ENCODE results near the gene DUSP3.

The DUSP3 gene

GRCh38 chr17:43768382-43768781 is 10.4 kb downstream of the DUSP3 start:
- DNase-seq: no peak

- DNase-seq: no peak
Measured at GRCh38 chr17:43767713-43768059, 11.1 kb downstream of the DUSP3 start.

- DNase-seq: no peak
Measured at GRCh38 chr17:43767053-43767712, 11.6 kb downstream of the DUSP3 start.

GRCh38 chr17:43766413-43767052 is 12.2 kb downstream of the DUSP3 start:
- peak; percentile 56 for DNase-seq

- DNase-seq: peak; percentile 92
Measured at GRCh38 chr17:43760254-43760852, 18.4 kb downstream of the DUSP3 start.

GRCh38 chr17:43759836-43760235 is 18.9 kb downstream of the DUSP3 start:
- DNase-seq: no peak

- DNase-seq: no peak
Measured at GRCh38 chr17:43758497-43759174, 20.1 kb downstream of the DUSP3 start, which contains the start of gene SOST. TSS of gene SOST (minus strand) at chr17:43758791. CDS start at chr17:43758741, 50 bp downstream.

GRCh38 chr17:43758086-43758485 is 20.7 kb downstream of the DUSP3 start:
- no peak for DNase-seq

GRCh38 chr17:43757171-43757660 is 21.6 kb downstream of the DUSP3 start:
- DNase-seq: no peak

GRCh38 chr17:43756201-43756600 is 22.6 kb downstream of the DUSP3 start:
- peak; percentile 15 for DNase-seq

- DNase-seq: peak; percentile 89
Measured at GRCh38 chr17:43755389-43755875, 23.3 kb downstream of the DUSP3 start.

- no peak for DNase-seq
Measured at GRCh38 chr17:43754947-43755346, 23.8 kb downstream of the DUSP3 start.

- no peak for DNase-seq
Measured at GRCh38 chr17:43753493-43754129, 25.2 kb downstream of the DUSP3 start.

GRCh38 chr17:43750153-43750552 is 28.6 kb downstream of the DUSP3 start:
- no peak for DNase-seq

GRCh38 chr17:43745541-43745940 is 33.2 kb downstream of the DUSP3 start:
- DNase-seq: peak; percentile 16

- DNase-seq: no peak
Measured at GRCh38 chr17:43741636-43742035, 37.1 kb downstream of the DUSP3 start.

- no peak for DNase-seq
Measured at GRCh38 chr17:43740541-43740940, 38.2 kb downstream of the DUSP3 start.

GRCh38 chr17:43737722-43738121 is 41.1 kb downstream of the DUSP3 start:
- DNase-seq: no peak

GRCh38 chr17:43736389-43736788 is 42.4 kb downstream of the DUSP3 start:
- no peak for DNase-seq

GRCh38 chr17:43734376-43734775 is 44.4 kb downstream of the DUSP3 start:
- DNase-seq: no peak

- no peak for DNase-seq
Measured at GRCh38 chr17:43733956-43734355, 44.8 kb downstream of the DUSP3 start.

GRCh38 chr17:43732958-43733357 is 45.8 kb downstream of the DUSP3 start:
- no peak for DNase-seq

GRCh38 chr17:43728081-43728480 is 50.7 kb downstream of the DUSP3 start:
- DNase-seq: no peak
